CD14-positive monocyte (primary cell): ENCODE data around the gene TINAGL1. TPM values are rescaled to one million over a fixed set of nuclear protein-coding genes. Genes with fewer than 3 reads are reported as not detected.

Experiments
- DNase-seq, 3 donors: peaks; one replicate each; pipeline ENCODE4 v3.0.0-alpha.2; 2011 to 2022
- H2AFZ ChIP-seq: 2 replicates; pipeline ENCODE4 v1.6.0; 2012; ENCODE audit warnings: mild to moderate bottlenecking, low read depth, low read length, inconsistent platforms; ENCODE audit not compliant: insufficient read depth, poor library complexity, severe bottlenecking
- H3K27ac ChIP-seq, 2 donors: 1 replicate in 1 of 2; 2 replicates in 1 of 2; pipeline ENCODE4 v1.5.1; 2012 to 2013; ENCODE audit warnings: low read length in 2 of 2, control low read depth in 1 of 2, inconsistent platforms in 1 of 2, low read depth in 1 of 2, mild to moderate bottlenecking in 1 of 2
- H3K27me3 ChIP-seq, 2 donors: one replicate each; pipeline versions ENCODE4 v1.6.0 to v1.6.1; 2011 to 2013; ENCODE audit warnings: low read length in 2 of 2; ENCODE audit not compliant: control insufficient read depth in 2 of 2, insufficient read depth in 2 of 2
- H3K36me3 ChIP-seq, 2 donors: replicated peaks in 1 of 2; 1 replicate in 1 of 2; 2 replicates in 1 of 2; pipeline versions ENCODE4 v1.5.1 to v1.6.1; 2012 to 2013; ENCODE audit warnings: low read length in 2 of 2, control low read depth in 1 of 2, inconsistent platforms in 1 of 2, mild to moderate bottlenecking in 1 of 2; ENCODE audit not compliant: insufficient read depth in 2 of 2, control insufficient read depth in 1 of 2
- H3K4me1 ChIP-seq, 2 donors: 1 replicate in 1 of 2; 2 replicates in 1 of 2; pipeline versions ENCODE4 v1.5.1 to v1.6.1; 2012 to 2013; ENCODE audit warnings: low read length in 2 of 2, control low read depth in 1 of 2, inconsistent platforms in 1 of 2, mild to moderate bottlenecking in 1 of 2, moderate library complexity in 1 of 2; ENCODE audit not compliant: insufficient read depth in 2 of 2, control insufficient read depth in 1 of 2
- H3K4me2 ChIP-seq: replicated peaks from 2 replicates; pipeline ENCODE3; 2012; ENCODE audit warnings: low read length, moderate library complexity, mild to moderate bottlenecking; ENCODE audit not compliant: poor library complexity, severe bottlenecking; ENCODE audit errors: extremely low read depth
- H3K4me3 ChIP-seq, 3 experiments: fragments of 200-600 bp in 1 of 3; sonication (generic) in 1 of 3; replicated peaks in 1 of 3; 1 replicate in 2 of 3; 2 replicates in 1 of 3; pipeline ENCODE4 v1.5.1; 2011 to 2013; ENCODE audit warnings: low read length in 3 of 3, mild to moderate bottlenecking in 3 of 3, control low read depth in 2 of 3, low read depth in 2 of 3, inconsistent platforms in 1 of 3, moderate library complexity in 1 of 3
- H3K79me2 ChIP-seq: 2 replicates; pipeline ENCODE4 v1.6.0; 2012; ENCODE audit warnings: mild to moderate bottlenecking, control low read depth, inconsistent platforms, low read length, moderate library complexity; ENCODE audit not compliant: insufficient read depth
- H3K9ac ChIP-seq: 2 replicates; pipeline ENCODE4 v1.6.0; 2017; ENCODE audit warnings: low read length, mild to moderate bottlenecking; ENCODE audit not compliant: insufficient read depth, poor library complexity, severe bottlenecking
- H3K9me3 ChIP-seq, 2 donors: replicated peaks in 1 of 2; 1 replicate in 1 of 2; 2 replicates in 1 of 2; pipeline versions ENCODE4 v1.5.1 to v1.6.1; 2012 to 2013; ENCODE audit warnings: low read length in 2 of 2, control low read depth in 1 of 2; ENCODE audit not compliant: control insufficient read depth in 1 of 2, insufficient read depth in 1 of 2
- H4K20me1 ChIP-seq: 2 replicates; pipeline ENCODE4 v1.6.0; 2012; ENCODE audit warnings: mild to moderate bottlenecking, low read length, control low read depth, moderate library complexity; ENCODE audit not compliant: insufficient read depth
- H3K27ac Mint-ChIP-seq, 7 donors: one replicate each; pipeline ENCODE4 v1.8.0; 2020; ENCODE audit warnings: mild to moderate bottlenecking in 7 of 7, mixed read lengths in 7 of 7, moderate library complexity in 6 of 7, inconsistent platforms in 2 of 7
- H3K27me3 Mint-ChIP-seq, 3 donors: one replicate each; pipeline ENCODE4 v1.8.0; 2021 to 2022; ENCODE audit warnings: low read depth in 3 of 3, mild to moderate bottlenecking in 3 of 3, mixed read lengths in 3 of 3, moderate library complexity in 3 of 3, inconsistent platforms in 1 of 3
- H3K36me3 Mint-ChIP-seq, 2 donors: one replicate each; pipeline ENCODE4 v1.8.0; 2020; ENCODE audit warnings: mixed read lengths in 2 of 2, inconsistent platforms in 1 of 2, mild to moderate bottlenecking in 1 of 2
- H3K4me1 Mint-ChIP-seq: one replicate; pipeline ENCODE4 v1.8.0; 2020; ENCODE audit warnings: mild to moderate bottlenecking, mixed read lengths
- H3K4me3 Mint-ChIP-seq, 2 donors: one replicate each; pipeline ENCODE4 v1.8.0; 2020; ENCODE audit warnings: mild to moderate bottlenecking in 2 of 2, mixed read lengths in 2 of 2, moderate library complexity in 1 of 2
- H3K9me3 Mint-ChIP-seq, 7 donors: one replicate each; pipeline ENCODE4 v1.8.0; 2020 to 2022; ENCODE audit warnings: mixed read lengths in 7 of 7, mild to moderate bottlenecking in 6 of 7, moderate library complexity in 6 of 7, inconsistent platforms in 2 of 7
- WGBS: methylation state at CpG from one replicate; pipeline ENCODE4 v1.1.5; 2013; ENCODE audit warnings: missing lambda C conversion rate; ENCODE audit not compliant: insufficient coverage; 5-methylcytosine and 5-hydroxymethylcytosine counted together
- intact Hi-C, 2 donors: fragments of 100-400 bp; cut with micrococcal nuclease; formaldehyde crosslinking; loops; one replicate each; pipeline versions ENCODE4 v1.15.0 to v1.15.1; 2023
- polyA plus RNA-seq, 3 donors: library from polyadenylated mRNA; depleted of rRNA in 1 of 3; unstranded in 2 of 3; stranded (reverse) in 1 of 3; fragments of 300-500 nt in 2 of 3; fragments of >200 nt in 1 of 3; fragmentation: Illumina TruSeq in 2 of 3; gene quantifications; 1 replicate in 2 of 3; 2 replicates in 1 of 3; pipeline ENCODE4 v1.2.3, GENCODE V29; 2012 to 2021
- TF ChIP-seq, protein P1 (sequence below): fragments of 200-600 bp; IDR thresholded peaks from one replicate; pipeline ENCODE4 v1.8.0; 2022; ENCODE audit warnings: antibody characterized with exemption, mild to moderate bottlenecking

Gene TINAGL1
- polyA plus RNA-seq, 3 donors = 0.07 TPM; not detected in 2

DNA sequence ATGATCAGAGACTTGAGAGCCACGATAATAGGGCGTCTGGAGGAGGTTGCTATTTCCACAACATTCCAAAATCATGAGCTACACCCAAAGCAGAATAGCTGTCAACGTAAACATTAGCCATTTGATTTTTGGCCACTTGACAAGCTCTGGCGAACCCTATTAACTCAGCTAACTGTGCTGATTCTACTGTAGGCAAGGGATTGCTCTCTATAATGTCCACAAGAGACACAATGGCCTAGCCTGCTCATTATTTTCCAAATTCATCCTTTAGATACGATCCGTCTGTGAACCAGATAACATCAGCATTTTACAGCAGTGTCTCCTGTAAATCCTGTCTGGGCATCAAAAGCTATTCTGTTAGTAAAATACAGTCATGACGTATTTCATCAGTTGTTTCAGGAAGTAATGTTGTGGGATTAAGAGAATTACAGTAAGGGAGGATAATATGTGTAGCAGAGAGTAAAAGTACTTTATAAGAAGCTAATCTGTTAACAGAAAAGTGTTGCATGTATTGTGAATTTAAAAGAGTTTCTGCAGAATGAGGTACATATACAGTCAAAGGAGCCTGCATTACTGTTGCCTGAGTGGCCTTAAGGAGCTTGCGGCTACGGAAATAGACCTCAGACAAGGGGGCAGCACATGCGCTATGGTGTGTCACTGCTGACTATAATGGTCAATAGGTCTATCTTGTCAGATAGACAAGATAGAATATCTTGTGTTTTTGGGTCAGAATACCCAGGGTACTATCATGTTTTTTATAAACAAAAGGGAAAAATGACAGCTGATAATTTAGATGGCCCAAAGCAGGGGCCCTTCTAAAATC, 44.9 kb upstream of the TINAGL1 start:
- no peaks in the 10 kb centered on the region for H3K27me3 ChIP-seq
- WGBS = 96% methylated on average over 6 of the region's 10 CpGs
- no peak overlapping the region for H3K9ac ChIP-seq
- Mint-ChIP-seq H3K36me3 (peaks cover 0 to 2% of the 10 kb centered on the region in 2 donors), H3K27ac (no peak overlapping the region), H3K4me1 (peaks cover 26% of the 10 kb centered on the region), H3K9me3 (peaks cover 0 to 8% (median 3%) of the 10 kb centered on the region in 7 donors), H3K4me3 (no peak overlapping the region), H3K27me3 (peaks cover 0 to 2% (median 0%) of the 10 kb centered on the region in 3 donors)
- no peak overlapping the region for H3K4me3 ChIP-seq
- no peak for DNase-seq
- H2AFZ ChIP-seq = no peak overlapping the region
- H3K79me2 ChIP-seq = no peaks in the 10 kb centered on the region
- no peak overlapping the region for H3K27ac ChIP-seq
- peaks cover 18 to 20% of the 10 kb centered on the region in 2 donors for H3K4me1 ChIP-seq
- intact Hi-C loops = no loop called here
- TF ChIP-seq, protein P1, sequence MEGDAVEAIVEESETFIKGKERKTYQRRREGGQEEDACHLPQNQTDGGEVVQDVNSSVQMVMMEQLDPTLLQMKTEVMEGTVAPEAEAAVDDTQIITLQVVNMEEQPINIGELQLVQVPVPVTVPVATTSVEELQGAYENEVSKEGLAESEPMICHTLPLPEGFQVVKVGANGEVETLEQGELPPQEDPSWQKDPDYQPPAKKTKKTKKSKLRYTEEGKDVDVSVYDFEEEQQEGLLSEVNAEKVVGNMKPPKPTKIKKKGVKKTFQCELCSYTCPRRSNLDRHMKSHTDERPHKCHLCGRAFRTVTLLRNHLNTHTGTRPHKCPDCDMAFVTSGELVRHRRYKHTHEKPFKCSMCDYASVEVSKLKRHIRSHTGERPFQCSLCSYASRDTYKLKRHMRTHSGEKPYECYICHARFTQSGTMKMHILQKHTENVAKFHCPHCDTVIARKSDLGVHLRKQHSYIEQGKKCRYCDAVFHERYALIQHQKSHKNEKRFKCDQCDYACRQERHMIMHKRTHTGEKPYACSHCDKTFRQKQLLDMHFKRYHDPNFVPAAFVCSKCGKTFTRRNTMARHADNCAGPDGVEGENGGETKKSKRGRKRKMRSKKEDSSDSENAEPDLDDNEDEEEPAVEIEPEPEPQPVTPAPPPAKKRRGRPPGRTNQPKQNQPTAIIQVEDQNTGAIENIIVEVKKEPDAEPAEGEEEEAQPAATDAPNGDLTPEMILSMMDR = no peak
- no peaks in the 10 kb centered on the region for H4K20me1 ChIP-seq
- H3K9me3 ChIP-seq = no peaks in the 10 kb centered on the region
- no peaks in the 10 kb centered on the region for H3K36me3 ChIP-seq
- no peak overlapping the region for H3K4me2 ChIP-seq

DNA sequence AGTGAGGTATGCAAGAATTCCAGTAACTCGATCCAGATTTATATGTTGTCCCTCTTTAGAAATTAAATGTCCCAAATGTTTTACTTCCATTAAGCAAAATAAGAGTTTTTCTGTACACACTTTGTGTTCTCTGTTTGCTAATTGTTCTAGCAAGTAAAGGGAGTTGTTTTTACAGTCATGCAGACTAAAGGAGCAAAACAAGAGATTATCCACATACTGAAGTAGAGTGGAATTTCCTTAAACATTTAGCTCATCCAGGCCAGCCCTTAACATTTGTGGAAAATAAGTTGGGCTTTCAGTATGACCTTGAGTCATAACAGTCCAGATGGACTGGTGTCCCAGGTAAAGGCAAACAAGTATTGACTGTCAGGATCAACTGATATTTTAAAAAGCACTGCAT, 44.1 kb upstream of the TINAGL1 start:
- DNase-seq = no peak
- Mint-ChIP-seq H3K4me3 (no peak overlapping the region), H3K27me3 (peaks cover 0 to 2% (median 0%) of the 10 kb centered on the region in 3 donors), H3K9me3 (peaks cover 0 to 8% (median 3%) of the 10 kb centered on the region in 7 donors), H3K27ac (no peak overlapping the region), H3K36me3 (peaks cover 0 to 2% of the 10 kb centered on the region in 2 donors), H3K4me1 (peaks cover 30% of the 10 kb centered on the region)
- no CpG with 5 or more reads among the region's 1 CpG for WGBS
- Histone ChIP-seq H3K27ac (no peak overlapping the region), H4K20me1 (no peaks in the 10 kb centered on the region), H3K4me1 (peaks cover 21 to 23% of the 10 kb centered on the region in 2 donors), H3K9ac (no peak overlapping the region), H2AFZ (no peak overlapping the region), H3K79me2 (no peaks in the 10 kb centered on the region), H3K4me3 (no peak overlapping the region), H3K9me3 (no peaks in the 10 kb centered on the region), H3K4me2 (no peak overlapping the region), H3K27me3 (no peaks in the 10 kb centered on the region), H3K36me3 (no peaks in the 10 kb centered on the region)
- intact Hi-C loops = no loop called here
- TF ChIP-seq, protein P1 = no peak
